GM12873 (cell line): ENCODE measurements around the gene RNU5D-1.

Experiments
- CTCF ChIP-seq: IDR thresholded peaks from 2 replicates; pipeline ENCODE4 v1.5.1; 2012; ENCODE audit warnings: low read depth, mild to moderate bottlenecking, moderate library complexity, low read length, control low read depth; ENCODE audit not compliant: insufficient read depth; ENCODE audit errors: missing control alignments

Gene RNU5D-1

GRCh38 chr1:44775078-44775929, 44.3 kb upstream of the RNU5D-1 start, which contains the start of gene RPS8:
TSS of gene RPS8 (plus strand) at chr1:44775540. CDS start at chr1:44775597, 57 bp downstream.
- TF ChIP-seq CTCF, result no peak

GRCh38 chr1:44760876-44761275, 29.9 kb upstream of the RNU5D-1 start:
- no peak for TF ChIP-seq CTCF

- no peak for TF ChIP-seq CTCF
Observed at GRCh38 chr1:44759077-44759476, 28.1 kb upstream of the RNU5D-1 start.

GRCh38 chr1:44757420-44757819, 26.4 kb upstream of the RNU5D-1 start:
- TF ChIP-seq CTCF, result no peak

GRCh38 chr1:44747878-44748277, 16.9 kb upstream of the RNU5D-1 start:
- no peak for TF ChIP-seq CTCF

- TF ChIP-seq CTCF, result no peak
Observed at GRCh38 chr1:44743211-44743610, 12.2 kb upstream of the RNU5D-1 start.

- no peak for TF ChIP-seq CTCF
Observed at GRCh38 chr1:44740179-44740617, 9.2 kb upstream of the RNU5D-1 start.
